H9 (cell line): ENCODE data around the gene MXD3. TPM values are rescaled to one million over a fixed set of nuclear protein-coding genes. Genes with fewer than 3 reads are reported as not detected.
A peak's percentile ranks its signal among the peaks of the same experiment; 100 is the strongest.

ENCODE experiments used
- DNase-seq: peaks from one replicate; pipeline ENCODE4 v3.0.0-alpha.2; 2017
- H2AFZ ChIP-seq: one replicate; pipeline ENCODE4 v1.6.1; 2013; ENCODE audit warnings: mild to moderate bottlenecking, low read length, control low read depth, moderate library complexity
- H2AK5ac ChIP-seq: 2 replicates; pipeline ENCODE4 v1.6.1; 2013; ENCODE audit warnings: low read length, control low read depth, mixed read lengths; ENCODE audit not compliant: insufficient read length
- H2BK120ac ChIP-seq: one replicate; pipeline ENCODE4 v1.6.1; 2013; ENCODE audit warnings: low read depth, mild to moderate bottlenecking, low read length, control low read depth, inconsistent platforms; ENCODE audit not compliant: poor library complexity, severe bottlenecking
- H2BK12ac ChIP-seq: 2 replicates; pipeline ENCODE4 v1.6.1; 2013; ENCODE audit warnings: low read length, control low read depth, mixed read lengths, low read depth; ENCODE audit not compliant: insufficient read length
- H2BK15ac ChIP-seq: 2 replicates; pipeline ENCODE4 v1.6.1; 2013; ENCODE audit warnings: low read depth, low read length, control low read depth
- H2BK20ac ChIP-seq: one replicate; pipeline ENCODE4 v1.6.1; 2013; ENCODE audit warnings: low read depth, mild to moderate bottlenecking, low read length, control low read depth, inconsistent platforms; ENCODE audit not compliant: poor library complexity, severe bottlenecking
- H2BK5ac ChIP-seq: 2 replicates; pipeline ENCODE4 v1.6.1; 2013; ENCODE audit warnings: low read length, control low read depth, mixed read lengths; ENCODE audit not compliant: insufficient read length
- H3K14ac ChIP-seq: 2 replicates; pipeline ENCODE4 v1.6.1; 2013; ENCODE audit warnings: low read length, control low read depth; ENCODE audit not compliant: insufficient read depth
- H3K18ac ChIP-seq: 2 replicates; pipeline ENCODE4 v1.6.1; 2013; ENCODE audit warnings: low read depth, mild to moderate bottlenecking, mixed read lengths, low read length, control low read depth; ENCODE audit not compliant: insufficient read length
- H3K23ac ChIP-seq: 2 replicates; pipeline ENCODE4 v1.6.1; 2013; ENCODE audit warnings: low read length, control low read depth, mixed read lengths, low read depth; ENCODE audit not compliant: insufficient read length
- H3K23me2 ChIP-seq: 2 replicates; pipeline ENCODE4 v1.6.1; 2013; ENCODE audit warnings: low read depth, mild to moderate bottlenecking, mixed read lengths, low read length, control low read depth; ENCODE audit not compliant: insufficient read length, poor library complexity, severe bottlenecking
- H3K27ac ChIP-seq: 2 replicates; pipeline ENCODE4 v1.5.1; 2013; ENCODE audit warnings: low read length, control low read depth, mixed read lengths, low read depth; ENCODE audit not compliant: insufficient read length
- H3K27me3 ChIP-seq: 2 replicates; pipeline ENCODE4 v1.6.1; 2013; ENCODE audit warnings: low read length, control low read depth, inconsistent platforms; ENCODE audit not compliant: insufficient read depth
- H3K4ac ChIP-seq: 2 replicates; pipeline ENCODE4 v1.6.1; 2013; ENCODE audit warnings: low read depth, mild to moderate bottlenecking, control low read depth, inconsistent platforms, low read length, moderate library complexity
- H3K4me1 ChIP-seq: 2 replicates; pipeline ENCODE4 v1.6.1; 2013; ENCODE audit warnings: low read length, control low read depth, inconsistent platforms; ENCODE audit not compliant: insufficient read depth
- H3K4me2 ChIP-seq: 2 replicates; pipeline ENCODE4 v1.6.1; 2013; ENCODE audit warnings: low read length, control low read depth, mixed read lengths; ENCODE audit not compliant: insufficient read length, insufficient read depth
- H3K56ac ChIP-seq: 2 replicates; pipeline ENCODE4 v1.6.1; 2013; ENCODE audit warnings: low read depth, mild to moderate bottlenecking, mixed read lengths, low read length, control low read depth; ENCODE audit not compliant: insufficient read length
- H3K79me1 ChIP-seq: 2 replicates; pipeline ENCODE4 v1.6.1; 2013; ENCODE audit warnings: low read depth, mild to moderate bottlenecking, moderate library complexity, low read length, control low read depth, inconsistent platforms; ENCODE audit not compliant: insufficient read depth, poor library complexity, severe bottlenecking
- H3K79me2 ChIP-seq: 2 replicates; pipeline ENCODE4 v1.6.1; 2013; ENCODE audit warnings: low read length, control low read depth, inconsistent platforms; ENCODE audit not compliant: insufficient read depth
- H3K9ac ChIP-seq: 2 replicates; pipeline ENCODE4 v1.6.1; 2013; ENCODE audit warnings: low read length, control low read depth, mixed read lengths; ENCODE audit not compliant: insufficient read length; ENCODE audit errors: extremely low read depth
- H3K9me3 ChIP-seq: one replicate; pipeline ENCODE4 v1.6.1; 2013; ENCODE audit warnings: low read depth, low read length, inconsistent platforms; ENCODE audit not compliant: control insufficient read depth
- H3T11ph ChIP-seq: one replicate; pipeline ENCODE4 v1.6.1; 2013; ENCODE audit warnings: mild to moderate bottlenecking, low read length, control low read depth, inconsistent platforms
- H4K20me1 ChIP-seq: one replicate; pipeline ENCODE4 v1.6.1; 2013; ENCODE audit not compliant: control insufficient read depth, insufficient read length, insufficient read depth
- H4K5ac ChIP-seq: 2 replicates; pipeline ENCODE4 v1.6.1; 2013; ENCODE audit warnings: low read depth, mild to moderate bottlenecking, mixed read lengths, low read length, control low read depth; ENCODE audit not compliant: insufficient read length
- H4K8ac ChIP-seq: replicated peaks from 2 replicates; pipeline ENCODE4 v1.6.1; 2013; ENCODE audit warnings: low read length, control low read depth, mixed read lengths, low read depth; ENCODE audit not compliant: insufficient read length
- H4K91ac ChIP-seq: 2 replicates; pipeline ENCODE4 v1.6.1; 2013; ENCODE audit warnings: low read depth, mild to moderate bottlenecking, moderate library complexity, mixed read lengths, low read length, control low read depth; ENCODE audit not compliant: insufficient read length
- H3K27ac Mint-ChIP-seq, 3 experiments: 2 replicates in 2 of 3; 3 replicates in 1 of 3; pipeline ENCODE4 v1.8.0; 2020 to 2021; ENCODE audit warnings: mixed read lengths in 3 of 3, mild to moderate bottlenecking in 1 of 3, moderate library complexity in 1 of 3
- H3K27me3 Mint-ChIP-seq: 2 replicates; pipeline ENCODE4 v1.8.0; 2021; ENCODE audit warnings: low read depth, mild to moderate bottlenecking, moderate library complexity, mixed read lengths
- H3K36me3 Mint-ChIP-seq, 3 experiments: 2 replicates in 2 of 3; 3 replicates in 1 of 3; pipeline ENCODE4 v1.8.0; 2020 to 2021; ENCODE audit warnings: low read depth in 3 of 3, mixed read lengths in 3 of 3; ENCODE audit not compliant: insufficient read depth in 1 of 3
- H3K4me1 Mint-ChIP-seq, 2 experiments: 2 replicates each; pipeline ENCODE4 v1.8.0; 2020; ENCODE audit warnings: mixed read lengths in 2 of 2
- H3K4me3 Mint-ChIP-seq, 2 experiments: 2 replicates in 1 of 2; 3 replicates in 1 of 2; pipeline ENCODE4 v1.8.0; 2020 to 2021; ENCODE audit warnings: mild to moderate bottlenecking in 2 of 2, mixed read lengths in 2 of 2, moderate library complexity in 1 of 2
- H3K9me3 Mint-ChIP-seq, 2 experiments: 2 replicates in 1 of 2; 3 replicates in 1 of 2; pipeline ENCODE4 v1.8.0; 2020; ENCODE audit warnings: mild to moderate bottlenecking in 2 of 2, mixed read lengths in 2 of 2, moderate library complexity in 1 of 2
- WGBS: extraction: QIAGEN DNeasy Blood & Tissue Kit; methylation state at CpG from one replicate; pipeline ENCODE4 v1.1.7; 2013; ENCODE audit warnings: missing lambda C conversion rate, low lambda C conversion rate, mixed read lengths; ENCODE audit not compliant: insufficient read length; ENCODE audit errors: extremely low coverage; 5-methylcytosine and 5-hydroxymethylcytosine counted together
- total RNA-seq: library from RNA; stranded (reverse); gene quantifications from 2 replicates; pipeline ENCODE4 v1.2.1, GENCODE V29; 2021
- TF ChIP-seq, protein P1 (sequence below): fragments of 200-600 bp; sonication (generic); conservative IDR thresholded peaks from 3 replicates; pipeline ENCODE4 v1.8.0; 2021; ENCODE audit warnings: antibody characterized with exemption, mild to moderate bottlenecking

MXD3 gene
- total RNA-seq, 1 experiment from 2014 or later, result 9.8 TPM

DNA sequence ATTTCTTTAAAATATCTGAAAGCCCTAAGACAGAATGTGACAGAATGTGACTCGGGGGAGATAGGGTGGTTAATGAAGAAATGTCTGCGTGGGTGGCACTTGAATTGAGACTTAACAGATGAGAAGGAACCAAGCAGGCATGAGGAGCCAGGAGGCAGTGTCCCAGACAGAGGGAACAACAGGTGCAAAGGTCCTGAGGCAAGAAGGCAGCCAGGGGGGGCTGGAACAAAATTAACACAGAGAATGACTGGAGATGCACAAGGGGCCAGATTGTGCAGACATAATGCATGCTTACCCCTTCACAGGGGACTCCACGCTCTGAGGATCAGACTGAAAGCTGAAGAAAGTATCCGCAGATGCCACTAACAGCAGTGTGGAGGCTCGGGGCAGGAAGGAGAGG lies 38.1 kb upstream of the MXD3 start:
- no peak overlapping the region for H2BK120ac ChIP-seq
- peaks cover 7% of the 10 kb centered on the region for H3K23me2 ChIP-seq
- H2AK5ac ChIP-seq, result no peak overlapping the region
- peaks cover 2 to 25% (median 23%) of the 10 kb centered on the region in 3 experiments; a peak in 6 of 7 replicates for H3K36me3 Mint-ChIP-seq
- H2BK12ac ChIP-seq, result no peak overlapping the region
- H2BK20ac ChIP-seq, result no peak overlapping the region
- no peak overlapping the region for H3T11ph ChIP-seq
- peaks cover 4% of the 10 kb centered on the region for H3K79me1 ChIP-seq
- H4K5ac ChIP-seq, result no peak overlapping the region
- H4K8ac ChIP-seq, result no peak overlapping the region
- no peaks in the 10 kb centered on the region for H3K27me3 ChIP-seq
- peaks cover 14% of the 10 kb centered on the region for H3K27me3 Mint-ChIP-seq
- peaks cover 20 to 25% of the 10 kb centered on the region in 2 experiments for H3K4me1 Mint-ChIP-seq
- H2BK5ac ChIP-seq, result no peak overlapping the region
- no peak overlapping the region for H3K27ac ChIP-seq
- H3K4me1 ChIP-seq, result peaks cover 3% of the 10 kb centered on the region; the same call in 1 of the 2 replicates
- H3K9me3 ChIP-seq, result no peaks in the 10 kb centered on the region
- no peak overlapping the region for H3K18ac ChIP-seq
- no peaks in the 10 kb centered on the region; a peak in 1 of 5 replicates for H3K9me3 Mint-ChIP-seq
- TF ChIP-seq, protein P1, sequence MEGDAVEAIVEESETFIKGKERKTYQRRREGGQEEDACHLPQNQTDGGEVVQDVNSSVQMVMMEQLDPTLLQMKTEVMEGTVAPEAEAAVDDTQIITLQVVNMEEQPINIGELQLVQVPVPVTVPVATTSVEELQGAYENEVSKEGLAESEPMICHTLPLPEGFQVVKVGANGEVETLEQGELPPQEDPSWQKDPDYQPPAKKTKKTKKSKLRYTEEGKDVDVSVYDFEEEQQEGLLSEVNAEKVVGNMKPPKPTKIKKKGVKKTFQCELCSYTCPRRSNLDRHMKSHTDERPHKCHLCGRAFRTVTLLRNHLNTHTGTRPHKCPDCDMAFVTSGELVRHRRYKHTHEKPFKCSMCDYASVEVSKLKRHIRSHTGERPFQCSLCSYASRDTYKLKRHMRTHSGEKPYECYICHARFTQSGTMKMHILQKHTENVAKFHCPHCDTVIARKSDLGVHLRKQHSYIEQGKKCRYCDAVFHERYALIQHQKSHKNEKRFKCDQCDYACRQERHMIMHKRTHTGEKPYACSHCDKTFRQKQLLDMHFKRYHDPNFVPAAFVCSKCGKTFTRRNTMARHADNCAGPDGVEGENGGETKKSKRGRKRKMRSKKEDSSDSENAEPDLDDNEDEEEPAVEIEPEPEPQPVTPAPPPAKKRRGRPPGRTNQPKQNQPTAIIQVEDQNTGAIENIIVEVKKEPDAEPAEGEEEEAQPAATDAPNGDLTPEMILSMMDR, result no peak
- peak overlapping the region; percentile 89 for H3K4me2 ChIP-seq
- H3K79me2 ChIP-seq, result peaks cover 17% of the 10 kb centered on the region
- no CpG with 5 or more reads among the region's 5 CpGs for WGBS
- H2BK15ac ChIP-seq, result no peak overlapping the region
- peak overlapping the region in 1 of 3 experiments; percentile 60; a peak in 1 of 7 replicates for H3K27ac Mint-ChIP-seq
- no peak overlapping the region for H3K4ac ChIP-seq
- H4K91ac ChIP-seq, result no peak overlapping the region
- H4K20me1 ChIP-seq, result no peaks in the 10 kb centered on the region
- no peak overlapping the region for H3K56ac ChIP-seq
- H3K14ac ChIP-seq, result no peak overlapping the region
- no peak overlapping the region for H3K23ac ChIP-seq
- H3K9ac ChIP-seq, result no peak overlapping the region
- H2AFZ ChIP-seq, result no peak overlapping the region
- peak overlapping the region; percentile 57 to 66 for H3K4me3 Mint-ChIP-seq
- no peak for DNase-seq
